ENCODE data around the gene SNX20.

DNA sequence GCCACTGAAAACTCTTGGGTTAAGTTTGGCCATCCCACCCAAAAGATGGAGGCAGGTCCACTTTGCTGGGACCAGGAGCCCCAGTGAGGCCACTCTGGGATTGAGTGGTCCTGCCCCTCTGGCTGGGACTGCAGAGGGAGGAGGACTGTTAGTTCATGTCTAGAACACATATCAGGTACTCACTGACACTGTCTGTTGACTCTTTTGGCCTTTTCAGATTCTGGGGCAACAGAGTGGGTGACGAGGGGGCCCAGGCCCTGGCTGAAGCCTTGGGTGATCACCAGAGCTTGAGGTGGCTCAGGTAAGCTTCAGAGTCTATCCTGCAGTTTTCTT lies 41.3 kb upstream of the SNX20 start:
- TF ChIP-seq, protein P1, sequence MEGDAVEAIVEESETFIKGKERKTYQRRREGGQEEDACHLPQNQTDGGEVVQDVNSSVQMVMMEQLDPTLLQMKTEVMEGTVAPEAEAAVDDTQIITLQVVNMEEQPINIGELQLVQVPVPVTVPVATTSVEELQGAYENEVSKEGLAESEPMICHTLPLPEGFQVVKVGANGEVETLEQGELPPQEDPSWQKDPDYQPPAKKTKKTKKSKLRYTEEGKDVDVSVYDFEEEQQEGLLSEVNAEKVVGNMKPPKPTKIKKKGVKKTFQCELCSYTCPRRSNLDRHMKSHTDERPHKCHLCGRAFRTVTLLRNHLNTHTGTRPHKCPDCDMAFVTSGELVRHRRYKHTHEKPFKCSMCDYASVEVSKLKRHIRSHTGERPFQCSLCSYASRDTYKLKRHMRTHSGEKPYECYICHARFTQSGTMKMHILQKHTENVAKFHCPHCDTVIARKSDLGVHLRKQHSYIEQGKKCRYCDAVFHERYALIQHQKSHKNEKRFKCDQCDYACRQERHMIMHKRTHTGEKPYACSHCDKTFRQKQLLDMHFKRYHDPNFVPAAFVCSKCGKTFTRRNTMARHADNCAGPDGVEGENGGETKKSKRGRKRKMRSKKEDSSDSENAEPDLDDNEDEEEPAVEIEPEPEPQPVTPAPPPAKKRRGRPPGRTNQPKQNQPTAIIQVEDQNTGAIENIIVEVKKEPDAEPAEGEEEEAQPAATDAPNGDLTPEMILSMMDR (IDR thresholded peaks at IDR 0.05), result no peak
- no peak for TF ChIP-seq EP300 (IDR thresholded peaks at IDR 0.05)

Measured in ovary (tissue), 3 donors.